HG02852 (cell line): ENCODE results near the gene PPP1R37.
"Not testable (repeated sequence)": the region's sequence is repeated elsewhere in the genome, so short reads cannot be mapped to it uniquely, and the experiment has no call there.

ENCODE experiments used
- ATAC-seq: cut with Tn5 transposase; IDR thresholded peaks from one replicate; pipeline ENCODE4 v1.9.1; 2021; ENCODE audit warnings: mild to moderate bottlenecking, moderate library complexity; ENCODE audit not compliant: unreplicated experiment

The PPP1R37 gene

DNA sequence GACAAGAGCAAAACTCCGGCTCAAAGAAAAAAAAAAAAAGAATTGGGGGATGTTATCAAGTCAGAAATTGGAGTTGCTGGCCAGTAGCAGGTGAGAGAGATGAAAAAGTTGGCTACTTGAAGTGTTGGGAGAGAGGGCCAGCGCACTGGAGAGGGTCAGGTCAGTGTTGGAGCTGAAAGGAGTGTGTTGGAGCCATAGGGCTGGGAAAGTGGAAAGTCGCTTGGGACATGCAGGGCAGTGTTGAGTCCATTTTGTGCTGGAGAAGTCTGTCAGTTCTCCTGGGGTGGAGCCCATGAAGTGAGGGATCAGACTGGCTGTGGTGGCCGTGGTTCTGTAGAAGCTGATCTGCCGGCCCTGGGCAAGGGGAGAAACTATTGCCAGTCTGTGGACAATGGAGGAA, 1.7 kb downstream of the PPP1R37 start:
- ATAC-seq: no peak

- ATAC-seq: no peak
These were observed 2.8 kb downstream of the PPP1R37 start for GRCh38 chr19:45095496-45096413.

DNA sequence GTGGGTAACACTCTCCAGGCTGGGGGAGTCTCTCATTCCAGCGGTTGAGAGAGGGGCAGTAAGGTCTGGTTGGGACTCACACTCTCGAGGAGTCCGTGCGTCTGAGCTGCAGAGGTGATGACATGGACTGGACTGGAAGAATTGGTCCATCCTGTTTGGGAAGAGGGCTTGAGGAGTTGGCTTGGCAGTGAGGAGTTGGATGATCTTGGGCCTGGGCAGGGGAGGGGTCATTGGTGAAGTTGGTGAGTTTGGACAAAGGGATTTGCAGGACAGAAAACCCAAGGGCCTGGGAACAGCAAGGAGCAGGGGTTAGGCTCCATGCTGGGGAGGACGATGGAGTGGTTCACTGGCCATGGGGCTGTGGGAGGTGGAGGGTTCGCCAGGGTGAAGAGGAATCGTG, 3.7 kb downstream of the PPP1R37 start:
- no peak for ATAC-seq

DNA sequence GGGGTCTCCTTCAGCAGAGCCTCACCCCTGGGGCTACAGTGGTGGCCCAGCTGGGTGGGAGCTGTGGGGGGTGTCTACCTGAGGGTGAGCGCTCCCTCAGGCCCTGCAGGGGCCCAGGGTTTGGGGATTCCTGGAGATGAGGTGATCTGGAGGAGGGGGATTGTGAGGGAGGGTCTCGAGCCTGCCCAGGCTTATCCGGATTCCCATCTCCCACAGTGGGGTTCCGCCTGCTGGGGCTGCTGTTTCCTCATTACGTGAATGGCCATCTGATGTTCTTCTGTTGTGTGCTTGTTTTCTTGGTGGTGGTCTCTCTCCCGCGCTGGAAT, 4.4 kb downstream of the PPP1R37 start:
- ATAC-seq: no peak

- ATAC-seq: no peak
These were observed 5.0 kb downstream of the PPP1R37 start for GRCh38 chr19:45097776-45098520.

DNA sequence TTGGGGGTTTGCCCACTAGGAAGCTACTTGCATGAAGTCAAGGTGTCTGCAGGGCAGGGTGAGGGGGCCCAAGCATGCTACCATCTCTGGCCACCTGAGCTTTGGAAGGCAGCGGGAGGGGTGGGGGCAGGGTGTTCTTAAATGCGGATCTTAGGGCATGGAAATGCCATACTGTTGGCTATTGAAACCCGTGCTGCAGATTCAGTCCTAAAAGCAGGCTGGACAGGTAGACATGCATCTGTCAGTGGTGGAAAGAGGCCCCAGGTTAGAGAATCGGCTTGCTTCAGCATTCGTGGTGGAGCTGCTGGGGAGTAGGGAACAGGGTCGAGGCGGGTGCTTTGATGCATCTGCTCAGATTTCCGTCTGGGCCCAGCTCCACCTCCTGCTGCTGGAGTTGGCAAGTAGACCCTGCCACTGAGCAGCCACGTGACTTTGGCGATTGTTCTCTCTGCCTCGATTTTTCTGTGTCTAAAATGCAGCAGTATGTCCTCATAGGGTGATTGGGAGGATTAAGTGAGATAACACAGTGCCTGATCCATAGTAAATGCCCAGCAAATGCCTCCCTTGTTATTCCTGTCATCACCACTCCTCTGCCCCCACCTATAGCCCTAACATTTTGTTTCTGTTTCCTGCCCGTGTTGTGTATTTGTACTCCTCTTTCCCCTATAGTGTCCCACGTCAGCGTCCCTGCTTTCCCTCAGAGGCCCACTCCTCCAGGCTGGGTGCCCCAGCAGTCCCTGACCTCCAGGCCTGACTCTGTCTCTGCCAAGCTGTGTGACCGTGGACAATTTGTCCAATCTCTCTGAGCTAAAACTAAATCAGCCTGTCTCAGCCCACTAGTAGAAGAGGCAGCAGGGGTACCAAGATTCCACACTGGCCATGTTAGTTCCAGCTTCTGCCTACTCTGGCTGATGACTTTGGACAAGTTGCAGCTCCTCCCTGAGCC, 5.8 kb downstream of the PPP1R37 start:
- no peak for ATAC-seq

DNA sequence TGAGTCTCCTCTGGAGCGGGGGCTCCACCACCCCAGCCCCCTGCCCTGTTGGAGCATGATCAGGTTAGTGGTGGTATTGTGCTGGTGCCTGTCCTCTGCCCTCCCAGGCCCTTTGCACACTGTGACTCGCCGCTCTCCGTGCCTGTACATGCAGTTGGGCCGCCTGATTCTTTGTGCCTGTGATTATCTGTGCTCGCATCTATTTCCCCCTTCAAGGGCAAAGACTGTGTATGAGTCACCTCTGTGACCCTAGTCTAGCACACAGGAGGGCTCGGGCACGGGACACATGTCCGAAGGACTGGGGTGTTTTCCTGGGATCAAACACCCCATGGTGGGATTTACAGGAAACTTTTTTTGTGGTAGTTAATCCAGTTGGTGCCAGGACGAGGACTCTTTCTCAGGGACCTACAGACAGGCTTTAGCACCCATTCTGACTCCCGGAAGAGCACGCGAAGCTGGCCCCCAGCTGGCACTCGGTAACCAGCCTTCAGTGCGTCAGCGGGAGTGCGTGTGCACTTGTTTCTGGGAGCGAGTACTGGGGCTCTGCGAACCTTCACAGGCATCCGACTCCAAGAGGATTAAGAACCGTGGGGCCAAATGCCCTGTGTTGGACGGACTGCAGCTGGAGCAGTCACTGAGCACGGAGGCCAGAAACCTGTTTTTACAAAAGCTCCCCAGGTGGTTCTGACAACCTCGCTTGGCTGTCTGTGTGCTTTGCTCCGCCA, 6.7 kb downstream of the PPP1R37 start:
- ATAC-seq: no peak

- no peak for ATAC-seq
These were observed 7.2 kb downstream of the PPP1R37 start for GRCh38 chr19:45100201-45100600.

DNA sequence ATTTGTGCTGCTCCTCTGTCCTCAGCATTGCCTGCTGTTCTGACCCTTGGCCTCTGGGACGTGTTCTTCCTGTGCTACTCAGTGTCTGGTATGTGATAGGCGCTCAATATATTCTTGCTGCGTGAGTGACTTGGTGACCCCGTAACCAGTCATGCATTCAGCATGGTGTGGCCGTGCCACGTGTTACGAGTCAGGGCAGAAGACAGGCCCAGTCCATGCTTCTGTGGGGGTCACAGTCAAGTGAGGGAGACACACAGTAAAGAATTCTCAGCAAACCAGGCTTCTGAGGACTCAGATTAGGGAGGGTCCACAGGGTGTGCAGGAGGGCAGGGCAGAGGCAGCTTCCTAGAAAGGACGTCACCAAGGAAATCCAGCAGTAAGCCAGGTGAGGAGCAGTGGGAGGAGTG, 7.9 kb downstream of the PPP1R37 start:
- no peak for ATAC-seq

GRCh38 chr19:45101806-45102205, 8.8 kb downstream of the PPP1R37 start:
- no peak for ATAC-seq

DNA sequence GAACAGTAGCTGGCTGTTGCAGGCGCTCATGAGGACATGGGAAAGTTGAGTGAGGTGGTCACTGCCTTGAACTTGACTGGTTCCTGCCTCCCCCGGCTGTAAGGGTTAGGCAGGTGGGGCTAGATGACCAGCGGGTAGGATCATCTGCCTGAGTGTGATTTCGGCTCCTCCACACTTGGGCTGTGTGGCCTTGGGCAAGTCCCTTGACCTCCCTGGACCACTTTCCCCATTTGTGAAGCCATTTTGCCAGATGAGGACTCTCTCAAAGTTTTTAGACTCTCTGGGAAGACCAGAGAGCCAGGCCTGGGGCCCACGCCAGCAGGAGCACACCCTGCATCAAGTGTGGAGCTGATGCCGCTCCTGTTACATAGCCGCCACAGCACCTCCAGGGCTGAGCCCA, 9.5 kb downstream of the PPP1R37 start:
- ATAC-seq: no peak

DNA sequence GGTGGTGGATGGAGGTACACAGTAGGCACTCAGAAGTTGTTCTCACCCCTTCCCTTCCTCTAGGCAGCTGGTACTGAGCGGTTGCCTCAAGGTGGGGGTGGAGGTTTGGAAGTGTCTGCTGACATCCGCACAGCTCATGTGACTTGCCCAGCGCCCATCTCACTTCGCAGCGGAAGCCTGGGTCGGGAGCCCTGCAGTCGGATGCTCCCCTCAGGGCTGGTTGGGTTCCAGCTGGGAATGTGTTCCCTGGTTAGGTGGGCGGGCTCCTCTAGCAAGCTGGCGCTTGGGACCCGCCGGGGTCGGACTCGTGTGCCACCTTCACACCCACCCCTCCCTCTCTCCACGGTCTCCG, 10.2 kb downstream of the PPP1R37 start:
- ATAC-seq: no peak

GRCh38 chr19:45103508-45104319, 10.7 kb downstream of the PPP1R37 start:
- no peak for ATAC-seq

- ATAC-seq: no peak
These were observed 11.8 kb downstream of the PPP1R37 start for GRCh38 chr19:45104658-45105349.

GRCh38 chr19:45106363-45106762, 13.4 kb downstream of the PPP1R37 start:
- not testable (repeated sequence) for ATAC-seq

GRCh38 chr19:45107621-45108150, 14.7 kb downstream of the PPP1R37 start:
- no peak for ATAC-seq

DNA sequence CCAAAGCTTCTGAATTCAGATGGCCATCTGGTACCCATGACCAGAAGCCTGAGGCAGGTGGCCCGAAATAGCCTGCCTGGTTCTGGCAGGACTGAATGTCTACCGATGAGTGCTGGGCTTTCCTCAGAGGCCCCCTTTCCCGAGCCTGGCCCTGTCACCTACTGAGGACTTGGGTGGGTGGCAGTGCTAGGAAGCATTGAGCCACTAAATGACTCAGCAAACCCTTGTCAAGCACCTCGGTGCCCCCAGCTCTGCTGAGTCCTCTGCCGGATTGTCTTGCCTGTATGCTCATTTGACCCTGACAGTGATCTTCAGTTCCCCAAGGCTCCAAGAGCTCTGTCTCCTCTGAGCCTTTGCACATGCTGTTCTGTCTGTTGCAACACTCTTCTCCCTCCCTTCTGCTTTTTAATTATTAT, 17.9 kb downstream of the PPP1R37 start:
- no peak for ATAC-seq

- ATAC-seq: no peak
These were observed 19.3 kb downstream of the PPP1R37 start for GRCh38 chr19:45112111-45112827.
